Measurements from ENCODE around the gene KSR1. TPM values are rescaled to one million over a fixed set of nuclear protein-coding genes. Genes with fewer than 3 reads are reported as not detected.

KSR1 gene
- total RNA-seq, 1 donor, result 23.5 TPM

DNA sequence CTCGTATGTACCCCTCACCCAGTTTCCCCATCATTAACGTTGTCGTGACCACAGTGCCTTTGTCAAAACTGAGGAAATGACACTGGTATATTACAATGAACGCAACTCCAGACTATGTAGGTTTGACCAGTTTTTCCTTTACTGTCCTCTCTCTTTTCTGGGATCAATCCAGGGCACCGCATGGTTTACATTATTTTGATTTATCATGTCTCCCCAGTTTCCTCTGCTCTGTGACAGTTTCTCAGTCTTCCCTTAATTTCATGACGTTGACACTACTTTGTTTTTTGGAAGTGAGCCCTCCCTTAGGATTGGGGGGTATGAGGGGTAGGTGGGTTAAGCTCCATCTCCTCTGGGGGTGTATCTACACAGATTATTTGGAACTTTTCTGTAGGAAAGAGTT, 98.7 kb downstream of the KSR1 start:
- Histone ChIP-seq H3K9me3 (ENCODE audit: low read depth, low read length) (no peaks in the 10 kb centered on the region), H3K4me1 (ENCODE audit: insufficient read depth, low read length) (peaks cover 18% of the 10 kb centered on the region), H3K4me3 (ENCODE audit: low read length) (no peak overlapping the region), H3K27me3 (ENCODE audit: insufficient read depth, low read length) (no peaks in the 10 kb centered on the region)

DNA sequence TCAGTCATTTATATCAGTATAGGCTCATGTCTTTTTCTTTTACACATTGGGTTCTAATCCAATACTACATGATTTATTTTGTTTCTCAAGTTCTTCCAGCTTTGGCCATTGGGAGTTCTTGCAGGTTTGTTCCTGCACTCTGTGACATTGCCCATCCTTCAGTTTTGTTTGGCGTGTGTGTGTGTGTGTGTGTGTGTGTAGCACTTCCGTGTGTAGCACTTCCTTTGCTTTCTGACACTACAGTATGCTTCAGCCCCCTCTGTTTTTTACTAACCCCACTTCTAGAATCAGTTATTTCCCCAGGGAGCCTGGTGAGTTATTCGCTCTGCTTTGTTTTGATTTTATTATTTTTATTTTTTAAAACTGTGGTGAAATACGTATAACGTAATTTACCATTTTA, 99.1 kb downstream of the KSR1 start:
- Histone ChIP-seq H3K4me3 (ENCODE audit: low read length) (no peak overlapping the region), H3K4me1 (ENCODE audit: insufficient read depth, low read length) (peaks cover 23% of the 10 kb centered on the region), H3K9me3 (ENCODE audit: low read depth, low read length) (no peaks in the 10 kb centered on the region), H3K27me3 (ENCODE audit: insufficient read depth, low read length) (no peaks in the 10 kb centered on the region)

DNA sequence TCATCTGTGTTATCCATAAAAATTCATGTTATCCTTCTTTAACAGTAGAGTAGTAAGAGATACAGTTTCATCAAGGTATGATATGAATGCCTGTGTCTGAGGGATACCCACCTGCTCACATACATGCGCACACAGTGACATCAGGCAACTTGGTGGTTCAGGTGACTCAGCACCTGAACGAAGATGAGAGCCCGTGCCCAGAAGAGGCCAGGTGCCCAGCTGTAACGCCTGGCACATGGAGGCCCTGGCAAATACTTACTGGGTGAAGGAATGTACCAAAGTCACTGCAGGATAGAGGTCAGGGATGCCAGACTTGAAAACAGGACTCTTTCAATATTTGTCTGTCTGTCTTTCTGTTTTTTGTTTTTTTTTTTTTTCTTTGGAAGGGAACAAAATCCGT, 102.1 kb downstream of the KSR1 start:
- no peak overlapping the region for H3K4me3 ChIP-seq (ENCODE audit: low read length)
- H3K4me1 ChIP-seq (ENCODE audit: insufficient read depth, low read length), result peaks cover 25% of the 10 kb centered on the region
- H3K9me3 ChIP-seq (ENCODE audit: low read depth, low read length), result no peaks in the 10 kb centered on the region
- no peaks in the 10 kb centered on the region for H3K27me3 ChIP-seq (ENCODE audit: insufficient read depth, low read length)

GRCh38 chr17:27558842-27559505, 102.7 kb downstream of the KSR1 start:
- H3K27me3 ChIP-seq (ENCODE audit: insufficient read depth, low read length), result no peaks in the 10 kb centered on the region
- no peaks in the 10 kb centered on the region for H3K9me3 ChIP-seq (ENCODE audit: low read depth, low read length)
- H3K4me3 ChIP-seq (ENCODE audit: low read length), result no peak overlapping the region
- H3K4me1 ChIP-seq (ENCODE audit: insufficient read depth, low read length), result peaks cover 25% of the 10 kb centered on the region

DNA sequence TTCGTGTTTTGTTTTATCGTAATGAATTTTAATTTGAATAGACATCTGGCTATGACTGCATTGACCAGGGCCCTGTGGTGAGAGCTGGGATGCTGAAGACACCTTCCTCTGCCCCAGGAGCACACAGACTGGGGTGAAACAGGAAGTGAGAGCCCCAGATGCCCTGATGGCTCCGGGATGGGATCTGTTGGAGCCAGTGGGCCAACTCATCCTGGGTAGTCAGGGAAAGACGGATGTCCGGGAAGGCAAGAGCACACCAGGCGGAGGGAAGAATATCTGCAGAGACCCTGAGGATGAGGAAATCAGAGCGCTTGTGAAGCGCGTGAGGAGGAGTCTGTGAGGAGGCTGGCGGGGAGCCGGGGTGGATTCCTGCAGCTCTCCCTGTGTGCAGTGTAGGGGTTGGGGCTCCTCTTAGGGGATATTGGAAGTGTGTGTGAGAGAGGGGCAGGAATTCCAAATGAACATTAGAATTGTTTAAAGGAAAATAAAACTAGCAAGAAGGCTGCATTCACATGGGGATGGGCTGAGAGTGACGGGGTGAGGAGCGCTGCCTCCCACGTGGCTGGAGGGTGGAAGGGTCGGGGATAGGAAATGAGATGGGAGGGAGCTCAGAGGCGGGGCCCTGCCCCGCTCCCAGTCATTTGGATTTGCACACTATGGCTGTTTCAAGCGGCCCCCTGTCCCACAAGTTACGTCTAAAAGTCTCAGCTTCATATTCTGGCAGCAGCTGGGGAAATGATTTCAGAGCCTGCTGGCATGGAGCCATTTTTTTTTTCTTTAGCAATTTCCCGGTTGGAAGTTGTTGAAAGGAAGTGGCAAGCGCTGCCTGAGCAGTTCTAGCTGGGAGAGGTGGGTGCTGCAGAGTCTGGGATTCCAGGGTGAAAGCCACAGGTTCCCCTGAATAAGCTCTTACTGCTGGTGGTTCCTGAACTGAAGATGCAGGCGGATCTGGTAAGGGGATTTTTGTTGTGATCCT, 103.5 kb downstream of the KSR1 start:
- no peak overlapping the region for H3K4me3 ChIP-seq (ENCODE audit: low read length)
- H3K4me1 ChIP-seq (ENCODE audit: insufficient read depth, low read length), result peaks cover 24% of the 10 kb centered on the region
- H3K9me3 ChIP-seq (ENCODE audit: low read depth, low read length), result no peaks in the 10 kb centered on the region
- H3K27me3 ChIP-seq (ENCODE audit: insufficient read depth, low read length), result no peaks in the 10 kb centered on the region

- H3K27me3 ChIP-seq (ENCODE audit: insufficient read depth, low read length), result no peaks in the 10 kb centered on the region
- no peak overlapping the region for H3K4me3 ChIP-seq (ENCODE audit: low read length)
- H3K4me1 ChIP-seq (ENCODE audit: insufficient read depth, low read length), result peaks cover 17% of the 10 kb centered on the region
- no peaks in the 10 kb centered on the region for H3K9me3 ChIP-seq (ENCODE audit: low read depth, low read length)
Measured at GRCh38 chr17:27560668-27561067, 104.4 kb downstream of the KSR1 start.

DNA sequence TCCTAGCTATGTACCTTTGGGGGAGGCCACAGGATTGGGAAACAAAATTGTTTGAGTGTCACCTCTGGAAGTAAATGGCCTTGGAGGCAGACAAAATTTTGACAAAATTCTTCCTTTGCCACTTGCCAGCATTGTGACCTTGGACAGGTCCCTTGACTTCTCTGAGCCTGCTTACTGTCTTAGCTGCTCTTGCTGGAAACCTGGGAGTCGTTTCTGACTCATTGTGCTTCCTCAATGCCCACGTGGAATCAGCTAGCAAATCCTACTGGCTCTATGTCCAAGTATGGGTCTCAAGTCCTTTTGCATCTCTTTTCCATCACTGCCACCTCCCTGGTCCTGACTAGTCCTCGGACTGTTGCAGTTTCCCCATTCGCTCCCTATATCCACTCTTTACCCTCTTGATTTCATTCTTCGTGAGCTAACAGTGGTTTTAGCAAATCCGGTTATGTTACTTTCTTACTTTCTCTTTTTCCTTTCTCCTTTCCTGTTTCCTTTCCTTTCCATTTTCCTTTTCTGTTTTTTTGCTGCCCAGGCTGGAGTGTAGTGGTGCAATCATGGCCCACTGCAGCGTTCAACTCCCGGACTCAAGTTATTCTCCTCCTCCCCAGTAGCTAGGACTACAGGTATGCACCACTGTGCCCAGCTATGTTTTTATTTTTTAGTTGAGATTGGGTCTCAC, 106.7 kb downstream of the KSR1 start:
- Histone ChIP-seq H3K27me3 (ENCODE audit: insufficient read depth, low read length) (no peaks in the 10 kb centered on the region), H3K9me3 (ENCODE audit: low read depth, low read length) (no peaks in the 10 kb centered on the region), H3K4me1 (ENCODE audit: insufficient read depth, low read length) (peaks cover 17% of the 10 kb centered on the region), H3K4me3 (ENCODE audit: low read length) (no peak overlapping the region)

- no peaks in the 10 kb centered on the region for H3K27me3 ChIP-seq (ENCODE audit: insufficient read depth, low read length)
- H3K4me3 ChIP-seq (ENCODE audit: low read length), result no peak overlapping the region
- H3K4me1 ChIP-seq (ENCODE audit: insufficient read depth, low read length), result peaks cover 17% of the 10 kb centered on the region
- no peaks in the 10 kb centered on the region for H3K9me3 ChIP-seq (ENCODE audit: low read depth, low read length)
Measured at GRCh38 chr17:27563532-27563931, 107.3 kb downstream of the KSR1 start.

GRCh38 chr17:27564463-27564862, 108.2 kb downstream of the KSR1 start:
- H3K4me1 ChIP-seq (ENCODE audit: insufficient read depth, low read length), result peaks cover 13% of the 10 kb centered on the region
- no peaks in the 10 kb centered on the region for H3K27me3 ChIP-seq (ENCODE audit: insufficient read depth, low read length)
- H3K4me3 ChIP-seq (ENCODE audit: low read length), result no peak overlapping the region
- no peaks in the 10 kb centered on the region for H3K9me3 ChIP-seq (ENCODE audit: low read depth, low read length)

DNA sequence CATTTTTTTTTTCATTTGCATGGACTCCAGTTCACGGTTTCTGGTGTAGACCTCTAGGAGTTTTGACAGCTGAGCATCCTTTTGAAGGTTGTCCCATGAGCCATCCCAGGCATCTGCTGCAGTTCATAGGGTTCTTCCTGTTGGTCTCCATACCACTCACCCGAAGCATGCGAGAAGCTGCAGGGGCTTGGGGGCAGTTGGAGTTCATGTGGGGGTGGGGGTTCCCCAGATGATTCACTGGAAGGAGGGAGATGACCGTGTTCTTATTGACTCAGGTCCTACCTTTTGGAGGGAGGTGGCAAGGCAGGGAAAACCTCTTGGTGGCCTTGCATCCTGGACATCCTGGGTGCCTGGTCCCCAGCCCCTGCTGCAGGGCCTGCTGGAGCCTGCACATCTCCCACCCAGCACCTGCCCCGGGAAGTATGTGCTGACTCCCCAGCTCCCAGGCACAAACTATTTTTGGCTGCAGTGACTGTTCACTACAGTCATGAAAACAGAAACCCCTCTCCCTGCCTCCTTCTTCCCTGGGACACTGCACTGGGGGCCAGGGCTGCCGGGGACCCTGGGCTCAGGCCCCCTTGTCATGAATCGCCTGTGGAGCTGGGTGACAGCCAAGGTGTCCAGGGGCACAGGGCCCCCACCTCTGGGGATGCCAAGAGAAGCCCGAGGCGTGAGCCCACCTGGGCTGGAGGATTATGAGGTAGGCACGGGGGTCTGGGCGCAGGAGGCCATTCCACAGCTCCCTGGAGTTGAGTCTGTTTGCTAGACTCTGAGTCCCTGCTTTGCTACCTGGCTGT, 109.8 kb downstream of the KSR1 start:
- H3K4me1 ChIP-seq (ENCODE audit: insufficient read depth, low read length), result peaks cover 7% of the 10 kb centered on the region
- H3K9me3 ChIP-seq (ENCODE audit: low read depth, low read length), result no peaks in the 10 kb centered on the region
- H3K4me3 ChIP-seq (ENCODE audit: low read length), result no peak overlapping the region
- H3K27me3 ChIP-seq (ENCODE audit: insufficient read depth, low read length), result no peaks in the 10 kb centered on the region

DNA sequence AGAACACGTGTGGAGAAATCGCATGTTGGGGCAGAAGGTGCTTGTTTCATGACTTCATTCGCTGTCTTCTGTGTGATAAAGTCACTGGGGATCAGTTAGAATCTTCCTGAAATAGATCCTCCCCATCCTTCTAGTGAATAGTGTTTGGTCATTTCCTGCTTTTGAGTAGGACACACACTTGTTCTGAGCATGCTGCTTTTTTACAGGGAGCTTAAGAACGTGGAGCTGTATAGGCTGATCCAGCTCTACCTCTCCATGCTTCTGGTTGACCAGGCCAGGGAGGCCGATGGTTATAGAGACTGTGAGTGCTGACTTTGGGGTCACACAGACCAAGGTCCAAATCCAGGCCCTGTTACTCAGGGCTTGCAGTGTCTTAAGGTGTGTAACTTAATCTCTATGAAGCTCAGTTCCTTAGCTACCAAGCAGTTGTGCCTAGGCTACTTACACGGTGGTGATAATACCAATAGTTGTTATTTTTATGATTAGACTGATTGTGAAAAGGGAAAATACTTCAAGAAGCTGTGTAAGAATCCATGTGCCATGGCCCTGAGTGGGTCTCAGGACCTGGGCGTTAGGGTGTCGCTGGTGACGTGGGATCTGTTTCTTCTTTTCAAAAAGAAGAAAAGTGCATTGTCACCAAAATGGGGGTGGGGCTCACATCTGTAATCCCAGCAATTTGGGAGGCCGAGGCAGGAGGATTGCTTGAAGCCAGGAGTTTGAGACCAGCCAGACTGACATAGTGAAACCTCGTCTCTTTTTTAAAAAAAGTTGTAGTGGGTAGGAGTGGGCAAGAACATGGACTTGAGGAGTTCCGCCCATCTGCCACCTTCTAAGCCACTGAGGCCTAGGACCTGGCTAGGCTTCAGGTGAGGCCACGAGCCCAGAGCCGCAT, 110.7 kb downstream of the KSR1 start:
- Histone ChIP-seq H3K27me3 (ENCODE audit: insufficient read depth, low read length) (no peaks in the 10 kb centered on the region), H3K9me3 (ENCODE audit: low read depth, low read length) (no peaks in the 10 kb centered on the region), H3K4me1 (ENCODE audit: insufficient read depth, low read length) (peaks cover 7% of the 10 kb centered on the region), H3K4me3 (ENCODE audit: low read length) (no peak overlapping the region)

GRCh38 chr17:27567563-27567859, 111.3 kb downstream of the KSR1 start:
- H3K4me3 ChIP-seq (ENCODE audit: low read length), result no peak overlapping the region
- no peaks in the 10 kb centered on the region for H3K27me3 ChIP-seq (ENCODE audit: insufficient read depth, low read length)
- no peaks in the 10 kb centered on the region for H3K9me3 ChIP-seq (ENCODE audit: low read depth, low read length)
- H3K4me1 ChIP-seq (ENCODE audit: insufficient read depth, low read length), result peaks cover 7% of the 10 kb centered on the region

DNA sequence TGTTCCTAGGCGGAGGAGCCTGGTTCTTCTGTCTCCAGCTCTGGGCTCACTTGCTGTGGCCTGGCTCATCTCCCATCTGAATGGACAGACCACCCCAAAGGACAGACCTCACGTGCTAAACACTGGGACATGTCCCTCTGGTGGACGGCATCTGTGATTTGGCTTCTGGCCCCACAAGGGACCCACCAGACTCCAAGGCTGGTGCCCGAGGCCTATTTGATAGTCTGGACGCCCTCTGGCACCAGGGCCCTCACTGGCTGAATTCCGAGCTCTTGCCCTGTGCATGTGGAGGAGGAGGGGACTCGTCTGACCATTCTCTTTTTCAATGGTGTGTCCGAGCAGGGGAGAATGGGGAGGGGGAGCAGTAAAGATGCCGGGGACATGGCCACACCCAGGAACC, 112.0 kb downstream of the KSR1 start:
- H3K4me1 ChIP-seq (ENCODE audit: insufficient read depth, low read length), result peaks cover 7% of the 10 kb centered on the region
- no peaks in the 10 kb centered on the region for H3K9me3 ChIP-seq (ENCODE audit: low read depth, low read length)

GRCh38 chr17:27568811-27569210, 112.6 kb downstream of the KSR1 start:
- Histone ChIP-seq H3K27me3 (ENCODE audit: insufficient read depth, low read length) (no peaks in the 10 kb centered on the region), H3K4me1 (ENCODE audit: insufficient read depth, low read length) (peaks cover 7% of the 10 kb centered on the region), H3K9me3 (ENCODE audit: low read depth, low read length) (no peaks in the 10 kb centered on the region), H3K4me3 (ENCODE audit: low read length) (no peak overlapping the region)

More for the DNA sequence above, 112.0 kb downstream of the KSR1 start:
- H3K4me3 ChIP-seq (ENCODE audit: low read length), result no peak overlapping the region
- H3K27me3 ChIP-seq (ENCODE audit: insufficient read depth, low read length), result no peaks in the 10 kb centered on the region

Data from mononuclear cell (primary cell).